Mammary microvascular endothelial cell (primary cell): Measurements from ENCODE around the gene DMRT1. TPM values are rescaled to one million over a fixed set of nuclear protein-coding genes. Genes with fewer than 3 reads are reported as not detected.

ENCODE experiments used
- total RNA-seq: library from RNA; depleted of rRNA; stranded (reverse); fragments of >200 nt; gene quantifications from 2 replicates; pipeline ENCODE4 v1.2.3, GENCODE V29; 2015

The DMRT1 gene
- total RNA-seq, result not detected in 2 replicates

GRCh38 chr9:841371-842209 lies at the start of gene DMRT1:
Gene DMRT1 (plus strand): TSS chr9:841697. CDS start chr9:841839, 142 bp downstream.

GRCh38 chr9:976258-976942 lies 134.9 kb downstream of the DMRT1 start, which contains the start of gene DMRT3:
Gene DMRT3 (plus strand): TSS chr9:976655. CDS start chr9:977002, 347 bp downstream.

Other genes starting within 250 kb of the DMRT1 start
- gene DMRT3, start 135.0 kb downstream of the DMRT1 start, total RNA-seq, result not detected in 2 replicates
- gene DMRT2, start 208.7 kb downstream of the DMRT1 start, total RNA-seq, result not detected in 2 replicates